Neural cell (in vitro differentiated cells): ENCODE measurements around the gene MAP3K5. TPM values are rescaled to one million over a fixed set of nuclear protein-coding genes. Genes with fewer than 3 reads are reported as not detected.

Experiments used
- H2AFZ ChIP-seq: fragments of 200-600, 300-800 bp; sonication (generic), shearing (Covaris generic); 2 replicates; pipeline ENCODE4 v1.6.0; 2014; ENCODE audit warnings: low read depth, mild to moderate bottlenecking, antibody characterized with exemption, low read length, moderate library complexity
- H3F3A ChIP-seq: fragments of 200-600 bp; shearing (Covaris generic); 2 replicates; pipeline ENCODE4 v1.6.1; 2016; ENCODE audit warnings: mild to moderate bottlenecking, moderate library complexity, mixed read lengths, antibody characterized with exemption, low read length; ENCODE audit not compliant: insufficient read depth, poor library complexity, severe bottlenecking
- H3K27ac ChIP-seq: fragments of 200-600, 300-800 bp; sonication (generic), shearing (Covaris generic); 2 replicates; pipeline ENCODE4 v1.5.1; 2014; ENCODE audit warnings: mild to moderate bottlenecking, low read length, moderate library complexity
- H3K27me3 ChIP-seq: fragments of 300-800, 200-600 bp; sonication (generic), shearing (Covaris generic); 2 replicates; pipeline ENCODE4 v1.6.0; 2014; ENCODE audit warnings: mild to moderate bottlenecking, low read depth, low read length, moderate library complexity; ENCODE audit not compliant: insufficient read depth
- H3K36me3 ChIP-seq: fragments of 300-800, 200-600 bp; sonication (generic), shearing (Covaris generic); 2 replicates; pipeline ENCODE4 v1.5.1; 2014; ENCODE audit warnings: mild to moderate bottlenecking, antibody characterized with exemption, low read length, moderate library complexity; ENCODE audit not compliant: insufficient read depth
- H3K4me2 ChIP-seq: fragments of 300-800, 200-600 bp; sonication (generic), shearing (Covaris generic); 2 replicates; pipeline ENCODE4 v1.6.0; 2014; ENCODE audit warnings: mild to moderate bottlenecking, low read length
- H3K4me3 ChIP-seq: fragments of 300-800, 200-600 bp; sonication (generic), shearing (Covaris generic); 2 replicates; pipeline ENCODE4 v1.5.1; 2014; ENCODE audit warnings: mild to moderate bottlenecking, low read length, moderate library complexity
- H3K79me2 ChIP-seq: fragments of 200-600 bp; shearing (Covaris generic); replicated peaks from 2 replicates; pipeline ENCODE4 v1.6.0; 2014; ENCODE audit warnings: mild to moderate bottlenecking, low read length, moderate library complexity; ENCODE audit not compliant: insufficient read depth
- H3K9ac ChIP-seq: fragments of 300-800, 200-600 bp; sonication (generic), shearing (Covaris generic); 2 replicates; pipeline ENCODE4 v1.6.1; 2016; ENCODE audit warnings: mild to moderate bottlenecking, low read length, mixed read lengths
- H3K9me2 ChIP-seq: fragments of 200-600 bp; shearing (Covaris generic); 2 replicates; pipeline ENCODE4 v1.6.1; 2016; ENCODE audit warnings: mild to moderate bottlenecking, low read length, mixed read lengths; ENCODE audit not compliant: insufficient read depth
- H3K9me3 ChIP-seq: fragments of 200-600, 300-800 bp; sonication (generic), shearing (Covaris generic); 2 replicates; pipeline ENCODE4 v1.6.1; 2016; ENCODE audit warnings: mild to moderate bottlenecking, mixed run types, low read length, moderate library complexity, mixed read lengths
- H4K20me1 ChIP-seq: fragments of 200-600 bp; shearing (Covaris generic); 2 replicates; pipeline ENCODE4 v1.6.1; 2016; ENCODE audit warnings: mild to moderate bottlenecking, mixed run types; ENCODE audit not compliant: insufficient read depth
- EP300 ChIP-seq: fragments of 450-650 bp; conservative IDR thresholded peaks from 2 replicates; pipeline ENCODE4 v1.6.1; 2014; ENCODE audit warnings: antibody characterized with exemption, mild to moderate bottlenecking, moderate library complexity; ENCODE audit not compliant: poor library complexity, severe bottlenecking
- EZH2 ChIP-seq: fragments of 200-600, 300-800 bp; shearing (Covaris generic), sonication (generic); IDR thresholded peaks from 2 replicates; pipeline ENCODE4 v1.6.1; 2014; ENCODE audit warnings: antibody characterized with exemption, low read length, borderline replicate concordance, mild to moderate bottlenecking; ENCODE audit not compliant: insufficient read depth, poor library complexity, severe bottlenecking
- MXI1 ChIP-seq: fragments of 450-650 bp; conservative IDR thresholded peaks from 2 replicates; pipeline ENCODE4 v1.6.1; 2014; ENCODE audit warnings: antibody characterized with exemption, mild to moderate bottlenecking; ENCODE audit not compliant: poor library complexity, severe bottlenecking
- POLR2AphosphoS5 ChIP-seq: IDR thresholded peaks from 2 replicates; pipeline ENCODE4 v1.6.1; 2012
- RAD21 ChIP-seq: fragments of 450-650 bp; conservative IDR thresholded peaks from 2 replicates; pipeline ENCODE4 v1.6.1; 2014; ENCODE audit warnings: antibody characterized with exemption, mild to moderate bottlenecking, moderate library complexity
- REST ChIP-seq: IDR thresholded peaks from 2 replicates; pipeline ENCODE4 v1.6.1; 2012; ENCODE audit warnings: borderline replicate concordance
- SMC3 ChIP-seq: fragments of 450-650 bp; conservative IDR thresholded peaks from 2 replicates; pipeline ENCODE4 v1.6.1; 2014; ENCODE audit warnings: antibody characterized with exemption, mild to moderate bottlenecking, moderate library complexity; ENCODE audit not compliant: poor library complexity
- TAF1 ChIP-seq: IDR thresholded peaks from 2 replicates; pipeline ENCODE4 v1.6.1; 2012; ENCODE audit warnings: low read depth
- polyA plus RNA-seq: library from polyadenylated mRNA; depleted of rRNA; stranded (reverse); fragments of >200 nt; gene quantifications from 2 replicates; pipeline ENCODE4 v1.2.3, GENCODE V29; 2014
- TF ChIP-seq, protein P1 (sequence below): fragments of 450-650 bp; IDR thresholded peaks from 2 replicates; pipeline ENCODE4 v1.5.1; 2014; ENCODE audit warnings: antibody characterized with exemption, mild to moderate bottlenecking, moderate library complexity; ENCODE audit not compliant: poor library complexity, severe bottlenecking

Gene MAP3K5
- polyA plus RNA-seq, 1 donor from 2014 or later = 2.0 TPM

- Histone ChIP-seq H3K9me2 (no peaks in the 10 kb centered on the region), H3K27me3 (peaks cover 4% of the 10 kb centered on the region), H3K79me2 (no peaks in the 10 kb centered on the region), H3K9ac (no peak overlapping the region), H2AFZ (no peak overlapping the region), H3K27ac (no peak overlapping the region), H3K4me3 (no peak overlapping the region), H3K36me3 (no peaks in the 10 kb centered on the region), H3F3A (no peaks in the 10 kb centered on the region), H4K20me1 (no peaks in the 10 kb centered on the region), H3K9me3 (no peaks in the 10 kb centered on the region), H3K4me2 (no peak overlapping the region)
- TF ChIP-seq RAD21 = no peak
- TF ChIP-seq EZH2 = no peak
- TF ChIP-seq, protein P1, sequence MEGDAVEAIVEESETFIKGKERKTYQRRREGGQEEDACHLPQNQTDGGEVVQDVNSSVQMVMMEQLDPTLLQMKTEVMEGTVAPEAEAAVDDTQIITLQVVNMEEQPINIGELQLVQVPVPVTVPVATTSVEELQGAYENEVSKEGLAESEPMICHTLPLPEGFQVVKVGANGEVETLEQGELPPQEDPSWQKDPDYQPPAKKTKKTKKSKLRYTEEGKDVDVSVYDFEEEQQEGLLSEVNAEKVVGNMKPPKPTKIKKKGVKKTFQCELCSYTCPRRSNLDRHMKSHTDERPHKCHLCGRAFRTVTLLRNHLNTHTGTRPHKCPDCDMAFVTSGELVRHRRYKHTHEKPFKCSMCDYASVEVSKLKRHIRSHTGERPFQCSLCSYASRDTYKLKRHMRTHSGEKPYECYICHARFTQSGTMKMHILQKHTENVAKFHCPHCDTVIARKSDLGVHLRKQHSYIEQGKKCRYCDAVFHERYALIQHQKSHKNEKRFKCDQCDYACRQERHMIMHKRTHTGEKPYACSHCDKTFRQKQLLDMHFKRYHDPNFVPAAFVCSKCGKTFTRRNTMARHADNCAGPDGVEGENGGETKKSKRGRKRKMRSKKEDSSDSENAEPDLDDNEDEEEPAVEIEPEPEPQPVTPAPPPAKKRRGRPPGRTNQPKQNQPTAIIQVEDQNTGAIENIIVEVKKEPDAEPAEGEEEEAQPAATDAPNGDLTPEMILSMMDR = no peak
- TF ChIP-seq POLR2AphosphoS5 = no peak
Measured at GRCh38 chr6:136784271-136784664, 8.0 kb downstream of the MAP3K5 start.

- Histone ChIP-seq H4K20me1 (no peaks in the 10 kb centered on the region), H3K27ac (no peak overlapping the region), H3K36me3 (no peaks in the 10 kb centered on the region), H3K27me3 (no peaks in the 10 kb centered on the region), H3K9me3 (no peaks in the 10 kb centered on the region), H3K4me3 (no peak overlapping the region), H3K9ac (no peak overlapping the region), H3K4me2 (no peak overlapping the region), H2AFZ (no peak overlapping the region), H3K79me2 (no peaks in the 10 kb centered on the region), H3K9me2 (no peaks in the 10 kb centered on the region), H3F3A (no peaks in the 10 kb centered on the region)
- TF ChIP-seq TAF1 (no peak), EZH2 (no peak), POLR2AphosphoS5 (no peak), REST (no peak), RAD21 (no peak), MXI1 (no peak), SMC3 (no peak), EP300 (no peak)
- TF ChIP-seq, protein P1 = no peak
Measured at GRCh38 chr6:136783495-136784270, 8.6 kb downstream of the MAP3K5 start.
